GM21529 (cell line): ENCODE measurements around the gene HAPLN1.
A peak's percentile ranks its signal among the peaks of the same experiment; 100 is the strongest.
"Not testable (repeated sequence)": the region's sequence is repeated elsewhere in the genome, so short reads cannot be mapped to it uniquely, and the experiment has no call there.

Experiments used
- ATAC-seq: cut with Tn5 transposase; IDR thresholded peaks from one replicate; pipeline ENCODE4 v1.9.1; 2021; ENCODE audit not compliant: unreplicated experiment

The HAPLN1 gene

GRCh38 chr5:83720836-83721537 lies at the start of gene HAPLN1:
HAPLN1 (minus strand) TSS chr5:83720855; CDS start chr5:83673523, 47,332 bp downstream.
- no peak for ATAC-seq

GRCh38 chr5:83767409-83767992 lies 46.8 kb upstream of the HAPLN1 start:
- no peak for ATAC-seq

- ATAC-seq: no peak
Observed at GRCh38 chr5:83764101-83764500, 43.4 kb upstream of the HAPLN1 start.

- ATAC-seq: no peak
Observed at GRCh38 chr5:83760579-83760978, 39.9 kb upstream of the HAPLN1 start.

- no peak for ATAC-seq
Observed at GRCh38 chr5:83752700-83753099, 32.0 kb upstream of the HAPLN1 start.

GRCh38 chr5:83751201-83751600 lies 30.5 kb upstream of the HAPLN1 start:
- ATAC-seq: no peak

- ATAC-seq: no peak
Observed at GRCh38 chr5:83750749-83751148, 30.1 kb upstream of the HAPLN1 start.

GRCh38 chr5:83745816-83746215 lies 25.2 kb upstream of the HAPLN1 start:
- ATAC-seq: no peak

- no peak for ATAC-seq
Observed at GRCh38 chr5:83744821-83745220, 24.2 kb upstream of the HAPLN1 start.

GRCh38 chr5:83742089-83742488 lies 21.4 kb upstream of the HAPLN1 start:
- ATAC-seq: no peak

- ATAC-seq: no peak
Observed at GRCh38 chr5:83741571-83741970, 20.9 kb upstream of the HAPLN1 start.

GRCh38 chr5:83740741-83741140 lies 20.1 kb upstream of the HAPLN1 start:
- ATAC-seq: peak; percentile 76

- not testable (repeated sequence) for ATAC-seq
Observed at GRCh38 chr5:83736169-83736568, 15.5 kb upstream of the HAPLN1 start.

- not testable (repeated sequence) for ATAC-seq
Observed at GRCh38 chr5:83735058-83735457, 14.4 kb upstream of the HAPLN1 start.

GRCh38 chr5:83731638-83732037 lies 11.0 kb upstream of the HAPLN1 start:
- no peak for ATAC-seq

GRCh38 chr5:83729362-83729761 lies 8.7 kb upstream of the HAPLN1 start:
- ATAC-seq: no peak

GRCh38 chr5:83726912-83727311 lies 6.3 kb upstream of the HAPLN1 start:
- no peak for ATAC-seq

GRCh38 chr5:83724935-83725334 lies 4.3 kb upstream of the HAPLN1 start:
- ATAC-seq: no peak

GRCh38 chr5:83724001-83724400 lies 3.3 kb upstream of the HAPLN1 start:
- no peak for ATAC-seq

GRCh38 chr5:83723031-83723430 lies 2.4 kb upstream of the HAPLN1 start:
- ATAC-seq: no peak

GRCh38 chr5:83721953-83722901 lies 1.6 kb upstream of the HAPLN1 start:
- peak; percentile 68 for ATAC-seq
